ENCODE data around the gene DPP6. TPM values are rescaled to one million over a fixed set of nuclear protein-coding genes. Genes with fewer than 3 reads are reported as not detected.

DPP6 gene
- total RNA-seq, 1 experiment from 2014 or later: 0.91 TPM

DNA sequence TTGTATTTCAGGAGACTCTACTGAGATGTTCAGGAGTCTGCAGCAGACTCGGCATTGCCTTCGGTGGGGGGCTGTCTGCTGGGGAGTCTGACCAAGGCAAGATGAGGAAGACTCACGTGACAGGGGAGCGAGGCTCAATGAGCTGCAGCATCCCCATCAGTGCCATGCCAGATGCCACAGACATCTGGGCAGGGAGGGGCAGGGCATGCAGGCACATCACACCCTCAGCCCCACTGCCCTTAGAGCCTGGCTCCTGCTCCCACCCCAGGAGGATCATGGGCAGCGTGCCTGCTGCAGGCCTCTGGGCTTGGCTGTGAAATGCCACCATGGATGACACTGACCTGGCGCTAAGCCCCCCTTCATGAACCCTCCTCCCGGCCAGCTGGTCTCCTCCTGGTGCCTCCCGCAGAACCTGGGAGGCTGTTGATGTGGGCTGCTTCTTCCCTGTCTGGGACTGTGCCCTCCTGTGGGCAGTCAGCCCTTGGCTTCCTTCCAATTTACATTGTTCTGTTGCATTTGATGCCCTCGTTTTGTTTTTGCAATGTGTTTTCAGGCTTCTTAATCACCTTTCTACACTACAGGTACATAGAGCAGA is 715.7 kb downstream of the DPP6 start:
- DNase-seq (ENCODE audit: low read depth): peak; percentile 33

DNA sequence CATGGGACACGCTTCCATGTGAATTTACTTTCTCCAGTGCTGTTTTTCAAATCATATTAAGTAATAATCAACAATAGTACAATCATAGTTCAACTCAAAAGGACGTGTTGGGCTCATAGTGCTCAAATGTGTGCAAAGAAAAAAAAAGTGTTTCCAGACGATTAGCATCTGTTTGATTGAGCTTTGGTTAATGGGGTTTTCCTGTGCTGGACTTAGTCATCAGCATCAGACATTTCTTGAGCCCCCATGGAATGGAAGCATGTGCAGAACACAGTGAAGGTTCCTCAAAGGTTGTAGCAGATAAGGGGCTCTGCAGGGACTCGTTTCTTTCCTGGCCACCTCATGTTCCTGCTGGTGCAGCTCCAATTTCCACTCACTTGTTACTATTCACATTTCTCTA is 716.8 kb downstream of the DPP6 start:
- DNase-seq (ENCODE audit: low read depth): no peak

DNA sequence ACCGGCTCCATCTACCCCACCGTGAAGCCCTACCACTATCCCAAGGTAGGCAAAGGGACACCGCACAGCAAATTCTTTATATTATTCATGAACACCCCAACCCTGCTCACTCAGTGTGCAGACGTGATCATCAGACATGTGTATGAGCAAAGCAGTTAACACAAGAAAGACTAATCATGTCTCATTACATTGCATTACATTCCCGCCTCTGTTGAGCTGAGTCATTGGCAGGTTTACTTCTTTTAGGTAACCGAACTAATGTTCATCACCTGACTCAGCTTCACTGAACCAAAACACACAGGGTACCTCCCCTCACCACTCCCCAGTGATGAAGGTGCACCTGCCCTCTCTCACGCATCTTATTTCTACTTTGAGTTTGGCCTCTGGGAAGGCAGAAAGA is 717.3 kb downstream of the DPP6 start:
- no peak for DNase-seq (ENCODE audit: low read depth)

DNA sequence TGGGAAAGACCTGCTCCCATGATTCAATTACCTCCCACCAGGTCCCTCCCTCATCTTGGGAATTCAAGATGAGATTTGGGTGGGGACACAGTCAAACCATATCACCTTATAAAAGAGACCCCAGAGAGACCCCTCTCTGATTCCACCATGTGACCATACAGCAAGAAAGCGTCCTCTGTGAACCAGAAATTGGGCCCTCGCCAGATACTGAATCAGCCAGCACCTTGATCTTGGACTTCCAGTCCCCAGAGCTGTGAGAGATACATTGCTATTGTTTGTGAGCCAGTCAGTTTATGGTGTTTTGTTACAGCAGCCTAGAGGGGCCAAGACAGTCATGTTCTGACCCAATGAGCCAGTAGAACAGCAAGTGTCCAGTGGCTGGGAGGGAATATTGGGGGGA is 718.2 kb downstream of the DPP6 start:
- DNase-seq (ENCODE audit: low read depth): no peak

DNA sequence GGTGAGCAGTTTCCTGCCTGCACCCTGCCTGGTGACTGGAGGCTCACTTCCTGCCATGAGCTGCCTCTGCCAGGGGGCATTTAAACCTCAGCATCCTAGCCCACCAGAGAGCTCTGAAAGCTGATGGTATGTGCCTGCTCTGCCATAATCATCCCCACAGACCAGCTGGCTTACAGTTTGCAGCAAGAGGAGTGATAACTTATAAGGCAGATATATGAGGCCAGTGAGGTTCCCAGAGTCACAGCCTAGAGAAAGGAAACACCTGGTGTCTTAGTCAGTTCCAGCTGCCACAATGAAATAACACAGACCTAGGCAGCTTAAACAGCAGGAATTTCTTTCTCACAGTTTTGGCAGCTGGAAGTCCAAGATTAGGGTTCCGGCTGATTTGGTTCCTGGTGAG is 718.8 kb downstream of the DPP6 start:
- DNase-seq (ENCODE audit: low read depth): no peak

DNA sequence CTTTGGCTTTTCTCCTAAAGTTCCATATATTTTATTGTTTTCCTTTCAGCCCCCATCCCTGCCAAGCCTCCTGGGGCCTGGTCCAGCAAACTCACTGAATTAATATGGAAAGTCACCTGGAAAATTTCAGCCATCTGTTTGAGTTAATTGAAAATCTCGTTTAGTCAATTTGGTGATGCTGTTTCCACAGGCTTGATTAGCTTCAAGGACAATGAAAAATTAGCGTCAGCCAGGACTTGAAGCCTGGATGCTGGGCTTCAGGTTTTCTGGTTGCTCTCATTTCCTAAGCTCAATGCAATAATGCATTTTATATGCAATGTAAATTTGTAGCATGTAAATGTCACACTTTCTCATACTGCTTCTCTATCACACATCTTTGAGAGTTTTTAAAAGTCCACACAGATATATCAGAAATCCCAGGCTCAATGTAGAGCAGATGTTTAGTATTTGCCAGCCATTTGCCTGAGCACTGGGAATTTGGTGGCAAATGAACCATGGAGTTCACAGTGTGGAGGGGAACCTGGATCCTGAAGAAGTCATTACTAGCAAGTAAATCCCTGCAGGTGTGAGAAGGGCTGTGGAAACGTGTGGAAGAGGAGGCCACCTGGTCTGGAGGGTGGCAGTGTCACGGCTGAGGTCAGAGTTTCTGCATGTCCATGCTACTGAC is 722.2 kb downstream of the DPP6 start:
- DNase-seq (ENCODE audit: low read depth): no peak

DNA sequence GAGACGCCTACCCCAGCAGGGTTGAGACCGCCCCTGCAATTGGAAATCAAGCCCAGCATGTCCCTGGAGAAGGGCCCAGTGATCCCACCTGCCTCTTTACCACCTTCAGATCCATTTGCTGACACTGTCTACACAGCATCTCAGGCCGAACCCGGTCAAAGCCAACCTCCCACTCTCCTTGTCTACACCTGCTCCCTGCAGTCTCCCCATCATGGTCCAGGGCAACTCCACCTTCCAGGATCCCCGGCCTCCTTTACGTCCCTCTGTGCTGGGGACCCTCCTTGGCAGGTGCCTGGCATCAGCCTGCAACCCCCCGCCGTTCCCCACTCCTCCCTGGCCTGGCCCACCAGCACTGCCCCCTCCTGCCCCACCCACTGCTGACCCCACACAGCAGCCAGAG is 723.5 kb downstream of the DPP6 start:
- DNase-seq (ENCODE audit: low read depth): no peak

DNA sequence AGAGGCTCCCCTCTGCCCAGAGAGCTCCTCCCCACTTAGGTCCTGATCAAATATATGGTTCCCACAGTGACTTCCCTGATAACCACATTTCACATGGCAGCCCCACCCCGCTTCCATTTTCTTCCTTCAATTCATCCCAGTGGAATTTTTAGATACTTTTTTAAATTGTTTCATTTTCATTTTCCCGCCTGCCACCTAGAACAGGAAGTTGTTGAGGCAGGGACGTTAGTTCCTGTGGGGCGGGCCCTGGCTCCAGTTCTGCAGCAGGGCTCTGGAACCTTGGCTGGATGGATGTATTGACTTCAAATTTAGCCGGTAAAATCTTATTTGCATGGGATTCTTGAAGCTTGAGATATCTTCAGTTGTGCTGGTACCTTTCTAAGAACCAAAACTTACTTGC is 724.2 kb downstream of the DPP6 start:
- DNase-seq (ENCODE audit: low read depth): peak; percentile 40

DNA sequence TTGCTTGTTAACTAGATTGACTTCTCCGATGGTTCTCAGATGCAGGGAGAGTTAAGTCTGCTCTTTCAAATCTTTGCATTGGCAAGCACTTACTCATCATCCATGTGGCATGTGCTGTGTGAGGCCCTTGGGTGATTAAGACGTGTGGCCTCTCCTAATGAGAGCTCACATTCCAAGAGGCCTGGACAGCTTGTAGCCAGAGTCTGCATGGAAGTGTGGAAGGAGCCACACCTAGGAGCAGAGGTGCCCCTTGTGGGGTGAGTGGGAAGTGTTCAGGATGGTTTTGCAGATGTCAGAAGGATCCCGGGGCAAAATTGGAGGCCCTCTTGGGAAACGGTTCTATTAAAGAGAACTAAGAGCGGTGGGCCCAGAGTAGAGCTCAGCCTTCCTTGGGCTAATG is 724.8 kb downstream of the DPP6 start:
- DNase-seq (ENCODE audit: low read depth): peak; percentile 91

DNA sequence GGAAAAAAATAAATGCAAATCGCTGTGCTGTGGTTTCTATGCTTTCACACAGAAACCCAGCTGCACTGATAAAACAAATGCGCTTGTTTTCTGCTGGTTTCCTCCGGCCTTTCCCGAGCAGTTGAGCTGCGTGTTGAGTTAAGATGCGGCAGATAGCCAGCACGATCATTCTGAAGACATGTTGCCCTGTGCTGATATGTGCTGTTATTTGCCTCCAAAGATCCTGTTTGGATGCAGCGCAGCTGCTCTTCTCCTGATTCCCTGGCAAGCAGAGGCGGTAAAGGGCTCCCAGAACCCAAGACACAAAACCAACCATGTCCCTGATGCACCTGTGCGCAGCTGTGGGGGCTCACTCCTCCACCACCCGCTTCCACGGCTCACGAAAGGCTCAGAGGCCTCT is 725.3 kb downstream of the DPP6 start:
- no peak for DNase-seq (ENCODE audit: low read depth)

DNA sequence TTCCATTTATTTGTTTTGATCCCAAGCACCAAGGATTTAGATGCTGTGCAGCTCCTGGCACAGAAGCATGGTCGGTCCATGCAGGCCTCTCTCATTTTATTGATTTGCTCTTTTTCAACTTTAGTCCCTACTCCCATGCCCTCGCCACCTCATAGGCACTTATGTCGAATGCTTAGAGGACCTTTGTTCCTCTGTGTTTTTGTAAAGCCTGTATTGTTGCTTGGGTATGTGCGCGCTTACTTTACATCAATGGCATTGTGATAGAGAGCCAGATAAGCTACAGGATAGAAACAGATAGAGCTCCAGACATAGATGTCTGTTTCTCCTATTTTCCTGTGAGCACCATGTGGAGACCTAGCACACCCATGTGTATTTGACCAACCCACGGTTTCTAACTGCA is 725.7 kb downstream of the DPP6 start:
- DNase-seq (ENCODE audit: low read depth): no peak

DNA sequence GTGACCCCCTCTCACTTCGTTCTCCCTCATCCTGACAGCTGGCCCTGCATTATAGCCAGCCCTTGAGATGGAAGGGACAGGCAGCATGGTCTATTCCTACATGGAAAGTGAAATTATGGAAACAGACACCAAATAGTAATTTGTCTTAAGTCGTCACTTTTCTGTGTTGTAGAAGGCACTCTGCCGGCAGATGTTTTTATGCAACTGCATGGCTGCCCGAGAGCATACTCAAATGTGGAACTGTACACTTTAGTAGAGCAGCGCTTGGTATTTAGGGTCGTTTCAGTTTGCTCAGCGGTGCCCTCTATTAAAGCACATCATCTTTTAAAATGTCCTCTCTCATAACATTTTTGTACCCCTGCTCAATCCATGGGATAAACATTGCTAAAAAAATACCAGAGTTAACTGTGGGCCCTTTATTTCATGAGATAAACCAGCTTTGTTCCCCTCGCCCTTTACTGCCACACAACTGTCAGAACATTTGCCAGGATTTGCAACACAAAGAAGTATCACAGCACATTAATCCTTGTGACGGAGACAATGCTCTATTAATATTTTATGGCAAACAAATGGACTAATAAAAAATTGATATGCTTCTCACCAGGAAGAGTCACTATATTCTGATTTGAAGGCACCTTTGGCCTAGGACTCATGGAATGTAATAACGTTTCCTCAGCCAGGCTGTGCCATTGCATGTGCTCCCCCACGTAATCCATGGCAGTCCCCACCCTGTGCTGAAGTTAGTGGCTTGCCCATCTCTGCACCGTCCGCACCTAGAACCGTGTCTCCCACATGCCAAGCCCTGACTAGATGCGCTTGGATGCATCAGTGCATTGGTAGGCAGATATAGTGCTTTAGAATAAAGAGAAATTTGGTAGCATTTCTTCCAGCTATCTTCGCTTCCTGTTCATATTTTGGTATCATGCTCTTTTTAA is 729.4 kb downstream of the DPP6 start:
- DNase-seq (ENCODE audit: low read depth): no peak

DNA sequence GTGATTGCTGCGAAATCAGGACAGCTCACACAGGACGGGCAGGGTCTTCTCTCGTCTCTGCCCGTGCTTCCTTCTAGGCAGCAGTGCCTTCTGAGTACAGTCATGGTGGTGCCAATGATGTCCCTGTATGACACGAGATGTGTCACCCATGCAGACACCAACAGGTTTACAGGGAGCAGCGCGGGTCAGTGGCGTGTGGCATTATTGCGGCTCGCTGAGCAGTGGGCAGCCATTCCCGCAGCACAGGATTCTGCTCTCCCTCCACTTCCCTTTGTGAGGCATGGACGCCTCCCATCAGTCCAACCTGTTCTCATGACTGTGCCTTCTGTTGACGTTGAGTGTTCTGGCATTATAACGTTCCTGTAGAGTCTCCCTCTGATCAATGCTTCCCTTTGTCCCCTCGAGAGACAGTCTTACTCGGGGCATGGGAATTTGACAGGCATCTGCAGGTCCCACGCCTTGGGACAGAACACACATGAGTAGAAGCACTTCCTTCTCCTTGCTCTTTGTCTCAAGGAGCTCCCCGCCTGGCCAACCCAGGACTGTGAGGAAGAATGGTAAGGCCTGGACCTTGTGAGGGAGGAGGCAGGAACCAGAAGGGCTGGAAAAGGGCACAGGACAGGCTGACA is 731.2 kb downstream of the DPP6 start:
- DNase-seq (ENCODE audit: low read depth): no peak

DNA sequence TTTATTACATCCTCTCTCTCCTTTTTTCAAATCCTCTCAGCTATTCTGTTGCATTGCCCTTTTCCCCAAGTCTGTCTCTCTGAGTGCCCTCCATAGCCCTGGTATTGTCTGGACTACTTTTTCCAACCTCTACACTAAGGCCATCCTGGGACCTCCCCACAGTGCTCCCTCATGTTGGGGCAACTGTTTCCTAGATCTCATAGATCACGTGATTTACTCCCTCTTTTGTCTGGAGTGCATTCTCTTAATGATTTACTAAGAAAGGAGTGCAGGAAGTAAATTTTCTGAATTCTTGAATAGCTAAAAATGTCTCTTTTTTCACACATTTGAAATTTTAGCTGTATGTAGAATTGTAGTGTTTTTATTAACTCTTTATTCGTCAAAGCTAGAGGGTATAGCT is 733.7 kb downstream of the DPP6 start:
- no peak for DNase-seq (ENCODE audit: low read depth)

DNA sequence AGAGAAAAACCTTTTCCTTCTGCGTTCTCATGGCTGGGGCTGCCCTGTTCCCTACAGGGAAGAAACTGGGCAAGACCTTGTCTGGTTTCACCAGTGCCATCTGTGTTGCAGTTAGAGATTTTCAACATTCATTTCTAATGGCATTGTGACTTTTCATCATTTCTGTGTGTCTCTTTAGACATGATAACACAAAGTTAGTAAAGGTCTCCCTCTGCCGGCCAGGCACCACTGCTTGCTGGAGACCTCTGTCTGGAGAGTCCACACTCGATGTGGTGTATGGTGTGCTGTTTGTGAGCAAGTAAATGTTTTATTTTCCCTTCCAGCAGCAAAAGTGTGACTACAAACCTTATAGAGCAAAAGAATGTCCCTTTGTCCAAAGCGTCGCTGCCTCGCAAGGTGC is 737.2 kb downstream of the DPP6 start:
- peak; percentile 56 for DNase-seq (ENCODE audit: low read depth)

DNA sequence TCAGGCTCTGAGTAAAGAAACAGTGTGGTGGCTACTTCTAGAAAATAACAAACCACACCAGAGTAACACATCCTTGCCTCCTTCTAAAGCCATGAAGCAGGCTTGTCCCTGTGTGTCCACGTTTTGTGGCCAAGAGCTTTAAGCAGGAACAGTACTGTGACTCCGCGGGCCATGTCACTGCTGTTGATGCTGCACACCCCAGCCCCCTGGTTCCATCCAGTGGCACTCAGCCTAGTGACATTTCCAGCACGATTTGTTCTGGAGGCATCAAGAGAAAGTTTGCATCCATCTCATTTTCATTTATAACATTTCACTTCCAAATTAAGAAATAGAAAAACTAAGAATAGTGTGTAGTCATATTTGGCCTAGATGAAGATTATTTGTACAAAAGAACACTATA is 739.4 kb downstream of the DPP6 start:
- no peak for DNase-seq (ENCODE audit: low read depth)

DNA sequence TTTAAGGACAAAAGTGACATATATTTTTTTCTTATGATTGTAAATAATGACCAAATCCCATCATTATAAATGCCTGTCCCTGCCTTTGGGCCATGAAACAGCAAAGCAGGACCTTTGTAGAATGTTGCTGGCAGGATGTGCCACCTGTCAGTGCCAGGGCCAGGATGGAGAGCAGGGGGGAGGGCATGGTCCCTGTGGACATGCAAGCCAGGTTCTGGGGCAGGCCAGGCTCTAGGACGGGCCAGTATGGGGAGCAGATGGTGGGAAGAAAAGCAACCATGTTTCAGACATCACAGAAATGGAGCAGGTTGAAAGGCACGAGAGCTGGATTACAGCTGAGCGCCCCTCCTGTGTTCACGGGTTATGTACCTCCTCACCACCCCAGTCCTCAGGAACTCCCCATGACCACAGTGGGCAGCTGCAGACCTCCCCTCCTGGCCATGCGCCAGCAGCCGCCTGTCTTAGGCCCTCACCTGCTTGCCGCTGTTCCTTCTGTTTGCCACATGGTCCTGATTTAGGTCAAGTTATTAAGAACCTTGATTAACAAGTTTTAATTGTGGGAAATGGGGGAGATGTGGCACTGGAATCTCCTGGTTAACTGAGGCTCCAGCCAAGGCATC is 740.3 kb downstream of the DPP6 start:
- DNase-seq (ENCODE audit: low read depth): no peak

DNA sequence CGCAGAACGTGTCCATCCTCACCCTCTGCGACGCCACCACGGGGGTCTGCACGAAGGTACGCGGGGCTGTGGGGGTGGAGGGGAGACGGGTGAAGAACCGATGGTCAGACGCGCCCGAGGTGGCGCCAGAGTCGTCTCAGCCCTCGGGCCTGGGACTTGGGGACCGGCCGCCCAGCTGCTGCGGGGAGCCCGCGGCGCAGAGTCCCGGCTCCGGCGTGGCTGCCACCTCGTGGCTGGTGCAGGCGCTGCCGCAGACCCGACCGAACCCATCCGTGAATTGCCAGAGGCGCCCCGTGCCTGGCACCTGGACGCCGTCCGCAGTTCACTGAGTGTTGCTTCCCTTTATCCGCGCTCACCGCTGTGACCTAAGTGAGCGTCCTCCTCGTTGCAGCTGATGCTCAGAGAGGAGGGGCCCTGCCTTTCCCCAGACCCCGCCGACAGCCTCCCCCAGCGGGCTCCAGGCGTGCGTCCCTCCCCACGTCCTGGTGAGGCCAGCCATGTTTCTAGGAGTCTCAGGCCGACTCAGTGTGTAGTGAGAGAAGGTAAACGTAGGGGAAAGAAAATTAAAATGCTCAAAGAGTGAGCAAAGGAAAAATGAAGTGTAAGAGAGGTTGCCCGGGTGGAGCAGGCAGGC is 742.1 kb downstream of the DPP6 start:
- DNase-seq (ENCODE audit: low read depth): peak; percentile 80

DNA sequence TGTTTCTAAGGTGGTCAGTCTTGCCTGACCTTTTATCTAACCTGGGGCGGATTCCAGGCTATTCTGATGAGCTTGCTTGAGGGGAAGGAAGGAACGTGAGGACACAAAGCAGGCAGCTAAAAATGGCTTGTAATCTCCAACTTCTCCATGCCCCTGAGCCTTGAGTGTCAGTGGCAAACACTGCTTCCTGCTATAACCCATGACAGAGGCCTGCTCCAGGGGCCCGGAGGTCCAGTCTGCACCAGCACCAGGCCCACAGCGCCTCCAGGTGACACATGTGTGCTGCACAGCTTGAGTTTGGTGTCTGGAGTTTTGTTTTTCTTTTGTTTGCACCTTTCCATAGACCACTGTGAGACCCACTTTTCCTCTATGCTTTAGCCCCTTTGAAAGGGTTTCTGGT is 742.8 kb downstream of the DPP6 start:
- peak; percentile 34 for DNase-seq (ENCODE audit: low read depth)

DNA sequence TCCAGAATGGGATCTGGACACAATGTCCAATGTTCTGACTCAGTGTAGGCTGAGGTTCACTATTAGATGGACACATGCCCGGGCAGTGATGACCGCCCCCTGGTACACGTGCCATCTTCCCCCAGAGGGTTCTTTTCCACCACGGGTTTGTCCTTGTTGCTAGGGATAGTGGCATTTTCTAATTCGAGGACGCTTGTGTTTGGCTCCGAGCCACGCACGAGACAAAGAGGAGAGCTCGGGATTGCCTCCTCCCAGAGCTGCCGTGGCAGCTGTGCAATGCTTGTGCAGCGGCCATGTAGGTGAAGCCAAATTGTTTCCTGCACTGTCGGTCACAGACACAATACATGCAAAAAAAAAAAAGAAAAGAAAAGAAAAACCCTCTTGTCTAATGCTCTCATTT is 743.2 kb downstream of the DPP6 start:
- no peak for DNase-seq (ENCODE audit: low read depth)

DNA sequence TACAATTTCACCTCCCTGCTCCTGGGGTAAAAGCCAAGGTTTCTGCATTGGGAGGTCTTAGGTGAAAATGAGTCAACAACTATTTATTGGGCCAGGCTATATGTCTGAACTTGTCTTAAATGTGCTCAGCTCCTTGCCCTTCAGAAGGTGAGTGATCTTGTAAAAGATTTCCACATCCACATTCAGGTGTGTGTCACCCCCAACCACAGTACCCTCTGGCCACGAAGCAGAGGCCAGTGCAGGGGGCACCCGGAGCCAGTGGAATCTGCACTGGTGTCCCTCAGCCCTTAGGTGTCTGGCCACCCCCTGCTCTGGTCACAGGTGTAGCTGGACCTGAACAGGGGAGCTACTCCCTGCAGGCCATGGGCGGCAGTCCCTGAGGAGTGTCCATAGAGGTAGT is 752.3 kb downstream of the DPP6 start:
- no peak for DNase-seq (ENCODE audit: low read depth)

DNA sequence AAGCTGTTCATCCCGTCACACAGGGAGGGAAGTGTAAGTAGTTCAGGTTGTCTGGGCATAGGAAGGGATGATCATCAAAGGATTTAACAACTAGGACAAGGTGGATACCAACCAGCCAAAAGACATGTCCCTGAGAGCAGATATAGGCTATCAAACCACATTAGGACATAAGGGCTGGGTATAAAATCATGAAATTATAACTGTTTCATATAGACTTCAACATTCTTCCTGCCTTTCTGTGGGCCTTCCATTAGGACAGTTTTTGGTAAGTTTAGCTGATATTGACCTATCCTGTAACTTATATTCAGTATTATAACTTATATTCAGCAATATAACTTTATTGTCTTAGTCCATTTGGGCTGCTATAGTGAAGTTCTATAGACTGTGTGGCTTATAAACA is 759.8 kb downstream of the DPP6 start:
- DNase-seq (ENCODE audit: low read depth): no peak

All from Daoy (cell line).